Neural progenitor cell (in vitro differentiated cells): ENCODE data around the gene PNMT. TPM values are rescaled to one million over a fixed set of nuclear protein-coding genes. Genes with fewer than 3 reads are reported as not detected.
A peak's percentile ranks its signal among the peaks of the same experiment; 100 is the strongest.

Experiments used
- DNase-seq: peaks from one replicate; pipeline ENCODE4 v3.0.0-alpha.2; 2016; ENCODE audit warnings: low spot score
- H2AFZ ChIP-seq: fragments of 200-600 bp; sonication (generic); replicated peaks from 2 replicates; pipeline ENCODE4 v1.6.1; 2016; ENCODE audit warnings: antibody characterized with exemption
- H3F3A ChIP-seq: fragments of 200-600 bp; sonication (generic); 2 replicates; pipeline ENCODE4 v1.6.1; 2016; ENCODE audit warnings: antibody characterized with exemption, low read depth
- H3K27ac ChIP-seq: fragments of 200-600 bp; sonication (generic); 2 replicates; pipeline ENCODE4 v1.5.1; 2016; ENCODE audit warnings: mild to moderate bottlenecking
- H3K27me3 ChIP-seq: fragments of 200-600 bp; sonication (generic); 2 replicates; pipeline ENCODE4 v1.6.1; 2016; ENCODE audit warnings: mild to moderate bottlenecking, moderate library complexity
- H3K36me3 ChIP-seq: fragments of 200-600 bp; sonication (generic); 2 replicates; pipeline ENCODE4 v1.5.1; 2016
- H3K4me1 ChIP-seq: fragments of 200-600 bp; sonication (generic); 2 replicates; pipeline ENCODE4 v1.6.1; 2016; ENCODE audit warnings: mixed run types
- H3K4me2 ChIP-seq: fragments of 200-600 bp; sonication (generic); 2 replicates; pipeline ENCODE4 v1.6.1; 2016
- H3K4me3 ChIP-seq: fragments of 200-600 bp; sonication (generic); 2 replicates; pipeline ENCODE4 v1.5.1; 2016
- H3K79me2 ChIP-seq: fragments of 200-600 bp; sonication (generic); 2 replicates; pipeline ENCODE4 v1.6.1; 2016; ENCODE audit warnings: low read depth
- H3K9ac ChIP-seq: fragments of 200-600 bp; sonication (generic); 2 replicates; pipeline ENCODE4 v1.6.1; 2016
- H3K9me3 ChIP-seq: fragments of 200-600 bp; sonication (generic); 2 replicates; pipeline ENCODE4 v1.5.1; 2016; ENCODE audit warnings: low read depth
- H4K20me1 ChIP-seq: fragments of 200-600 bp; sonication (generic); 2 replicates; pipeline ENCODE4 v1.6.1; 2016; ENCODE audit warnings: low read depth
- H3K27ac Mint-ChIP-seq: 3 replicates; pipeline ENCODE4 v1.8.0; 2021; ENCODE audit warnings: mixed read lengths
- H3K27me3 Mint-ChIP-seq: 2 replicates; pipeline ENCODE4 v1.8.0; 2022; ENCODE audit warnings: low read depth, mild to moderate bottlenecking, inconsistent platforms, moderate library complexity, mixed read lengths; ENCODE audit not compliant: insufficient read depth
- H3K36me3 Mint-ChIP-seq: 3 replicates; pipeline ENCODE4 v1.8.0; 2021; ENCODE audit warnings: mixed read lengths
- H3K4me1 Mint-ChIP-seq: 3 replicates; pipeline ENCODE4 v1.8.0; 2021; ENCODE audit warnings: mixed read lengths
- H3K4me3 Mint-ChIP-seq: 3 replicates; pipeline ENCODE4 v1.8.0; 2021; ENCODE audit warnings: mild to moderate bottlenecking, moderate library complexity, mixed read lengths
- H3K9me3 Mint-ChIP-seq: 3 replicates; pipeline ENCODE4 v1.8.0; 2020; ENCODE audit warnings: mixed read lengths
- CTCF ChIP-seq: fragments of 200-600 bp; sonication (generic); IDR thresholded peaks from 2 replicates; pipeline ENCODE4 v1.5.1; 2017; ENCODE audit warnings: antibody characterized with exemption, mild to moderate bottlenecking
- EZH2 ChIP-seq: fragments of 200-600 bp; sonication (generic); IDR thresholded peaks from 2 replicates; pipeline ENCODE4 v1.6.1; 2017; ENCODE audit warnings: antibody characterized with exemption, mild to moderate bottlenecking, moderate library complexity
- EZH2phosphoT487 ChIP-seq: fragments of 200-600 bp; sonication (generic); IDR thresholded peaks from 2 replicates; pipeline ENCODE4 v1.6.1; 2017; ENCODE audit warnings: antibody characterized with exemption
- total RNA-seq: library from RNA; depleted of rRNA; stranded (reverse); fragments of >200 nt; gene quantifications from 2 replicates; pipeline ENCODE4 v1.2.3, GENCODE V29; 2015; ENCODE audit warnings: low replicate concordance

PNMT gene
- total RNA-seq, 1 donor from 2014 or later: not detected

- H3K9ac ChIP-seq: no peak overlapping the region
- Mint-ChIP-seq H3K36me3 (peaks cover 11% of the 10 kb centered on the region), H3K9me3 (no peaks in the 10 kb centered on the region), H3K27ac (no peak overlapping the region), H3K4me3 (no peak overlapping the region), H3K27me3 (peaks cover 2% of the 10 kb centered on the region), H3K4me1 (peaks cover 24% of the 10 kb centered on the region)
- TF ChIP-seq CTCF: no peak
- no peak for TF ChIP-seq EZH2
- no peak for TF ChIP-seq EZH2phosphoT487
- H3K4me1 ChIP-seq: peaks cover 16% of the 10 kb centered on the region
- DNase-seq: no peak
- peaks cover 3% of the 10 kb centered on the region for H3K79me2 ChIP-seq
- H3K4me2 ChIP-seq: no peak overlapping the region
- no peaks in the 10 kb centered on the region for H3K36me3 ChIP-seq
- H3F3A ChIP-seq: peaks cover 9% of the 10 kb centered on the region
- no peak overlapping the region for H3K4me3 ChIP-seq
- H4K20me1 ChIP-seq: peaks cover 32% of the 10 kb centered on the region
- H3K27ac ChIP-seq: no peak overlapping the region
- H3K27me3 ChIP-seq: no peaks in the 10 kb centered on the region
- no peak overlapping the region for H2AFZ ChIP-seq
- no peaks in the 10 kb centered on the region for H3K9me3 ChIP-seq
Observed at GRCh38 chr17:39659279-39660010, 8.8 kb upstream of the PNMT start.

- DNase-seq: no peak
- Mint-ChIP-seq H3K27me3 (peaks cover 2% of the 10 kb centered on the region), H3K27ac (no peak overlapping the region), H3K9me3 (no peaks in the 10 kb centered on the region), H3K4me3 (no peak overlapping the region), H3K4me1 (peaks cover 19% of the 10 kb centered on the region), H3K36me3 (peaks cover 6% of the 10 kb centered on the region)
- TF ChIP-seq CTCF: no peak
- no peak for TF ChIP-seq EZH2
- no peak for TF ChIP-seq EZH2phosphoT487
- H3K4me2 ChIP-seq: no peak overlapping the region
- H3K36me3 ChIP-seq: no peaks in the 10 kb centered on the region
- no peak overlapping the region for H3K9ac ChIP-seq
- H3K27ac ChIP-seq: no peak overlapping the region
- H3K9me3 ChIP-seq: no peaks in the 10 kb centered on the region
- H3F3A ChIP-seq: peaks cover 9% of the 10 kb centered on the region
- H3K4me3 ChIP-seq: no peak overlapping the region
- peaks cover 2% of the 10 kb centered on the region for H3K27me3 ChIP-seq
- no peaks in the 10 kb centered on the region for H3K79me2 ChIP-seq
- H4K20me1 ChIP-seq: peaks cover 35% of the 10 kb centered on the region
- H2AFZ ChIP-seq: no peak overlapping the region
- peaks cover 13% of the 10 kb centered on the region for H3K4me1 ChIP-seq
Observed at GRCh38 chr17:39660011-39660360, 8.3 kb upstream of the PNMT start.

GRCh38 chr17:39660397-39661385 lies 7.6 kb upstream of the PNMT start:
- Mint-ChIP-seq H3K27ac (no peak overlapping the region), H3K27me3 (peaks cover 2% of the 10 kb centered on the region), H3K4me3 (no peak overlapping the region), H3K4me1 (peaks cover 13% of the 10 kb centered on the region), H3K36me3 (peaks cover 6% of the 10 kb centered on the region), H3K9me3 (no peaks in the 10 kb centered on the region)
- TF ChIP-seq EZH2: no peak
- TF ChIP-seq EZH2phosphoT487: no peak
- TF ChIP-seq CTCF: no peak
- H3K79me2 ChIP-seq: no peaks in the 10 kb centered on the region
- no peak overlapping the region for H2AFZ ChIP-seq
- DNase-seq: peak; percentile 44
- H3K4me1 ChIP-seq: peaks cover 14% of the 10 kb centered on the region
- H3K9me3 ChIP-seq: no peaks in the 10 kb centered on the region
- no peak overlapping the region for H3K27ac ChIP-seq
- peaks cover 9% of the 10 kb centered on the region for H3K27me3 ChIP-seq
- peaks cover 36% of the 10 kb centered on the region for H4K20me1 ChIP-seq
- H3K36me3 ChIP-seq: no peaks in the 10 kb centered on the region
- H3K4me3 ChIP-seq: no peak overlapping the region
- H3K4me2 ChIP-seq: no peak overlapping the region
- H3K9ac ChIP-seq: no peak overlapping the region
- H3F3A ChIP-seq: peaks cover 9% of the 10 kb centered on the region
